ENCODE measurements around the gene RAPGEF4.

Gene RAPGEF4

DNA sequence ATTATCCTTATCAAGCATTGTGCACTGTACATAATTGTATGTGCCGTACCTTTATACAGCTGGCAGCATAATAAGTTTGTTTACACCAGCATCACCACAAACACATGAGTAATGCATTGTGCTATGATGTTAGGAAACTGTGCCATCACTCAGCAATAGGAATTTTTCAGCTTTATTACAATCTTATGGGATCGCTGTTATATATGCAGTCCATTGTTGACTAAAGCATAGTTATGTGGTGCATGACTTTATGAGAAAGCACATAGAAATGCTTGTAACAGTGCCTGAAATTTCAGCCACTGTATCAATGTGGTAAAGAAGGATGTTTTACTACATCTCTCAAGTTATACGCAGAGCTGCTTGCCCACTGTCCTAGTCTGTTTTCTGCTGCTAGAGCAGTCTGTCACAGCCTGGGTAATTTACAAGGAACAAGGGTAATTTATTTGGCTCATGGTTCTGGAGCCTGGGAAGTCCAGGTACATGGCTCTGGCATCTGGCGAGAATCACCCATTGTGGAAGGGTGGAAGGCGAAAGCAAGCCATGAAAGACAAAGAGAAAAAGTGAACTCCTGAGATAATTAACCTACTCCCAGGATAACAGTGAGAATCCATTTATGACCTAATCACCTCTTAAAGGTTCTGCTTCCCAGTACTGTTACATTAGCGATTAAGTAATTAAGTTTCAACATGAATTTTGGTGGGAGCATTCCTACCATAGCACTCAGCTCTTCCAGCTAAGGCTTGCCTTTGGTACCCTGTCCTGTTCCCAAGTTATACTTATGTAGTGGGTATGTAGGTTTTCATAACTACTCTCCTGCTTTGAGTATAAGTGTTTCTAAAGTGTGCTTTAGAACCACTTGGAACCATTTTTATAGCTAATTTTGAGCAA, 344.6 kb downstream of the RAPGEF4 start:
- TF ChIP-seq TAF1 (IDR thresholded peaks at IDR 0.05; ENCODE audit: borderline replicate concordance, insufficient read depth, low read length), result no peak
- no peak for TF ChIP-seq POLR2AphosphoS5 (IDR thresholded peaks at IDR 0.05; ENCODE audit: low read depth, low read length)
- TF ChIP-seq FOXP2 (optimal IDR thresholded peaks at IDR 0.05; ENCODE audit: borderline replicate concordance, extremely low read depth, extremely low read length, insufficient read depth), result no peak
- TF ChIP-seq, protein P1, sequence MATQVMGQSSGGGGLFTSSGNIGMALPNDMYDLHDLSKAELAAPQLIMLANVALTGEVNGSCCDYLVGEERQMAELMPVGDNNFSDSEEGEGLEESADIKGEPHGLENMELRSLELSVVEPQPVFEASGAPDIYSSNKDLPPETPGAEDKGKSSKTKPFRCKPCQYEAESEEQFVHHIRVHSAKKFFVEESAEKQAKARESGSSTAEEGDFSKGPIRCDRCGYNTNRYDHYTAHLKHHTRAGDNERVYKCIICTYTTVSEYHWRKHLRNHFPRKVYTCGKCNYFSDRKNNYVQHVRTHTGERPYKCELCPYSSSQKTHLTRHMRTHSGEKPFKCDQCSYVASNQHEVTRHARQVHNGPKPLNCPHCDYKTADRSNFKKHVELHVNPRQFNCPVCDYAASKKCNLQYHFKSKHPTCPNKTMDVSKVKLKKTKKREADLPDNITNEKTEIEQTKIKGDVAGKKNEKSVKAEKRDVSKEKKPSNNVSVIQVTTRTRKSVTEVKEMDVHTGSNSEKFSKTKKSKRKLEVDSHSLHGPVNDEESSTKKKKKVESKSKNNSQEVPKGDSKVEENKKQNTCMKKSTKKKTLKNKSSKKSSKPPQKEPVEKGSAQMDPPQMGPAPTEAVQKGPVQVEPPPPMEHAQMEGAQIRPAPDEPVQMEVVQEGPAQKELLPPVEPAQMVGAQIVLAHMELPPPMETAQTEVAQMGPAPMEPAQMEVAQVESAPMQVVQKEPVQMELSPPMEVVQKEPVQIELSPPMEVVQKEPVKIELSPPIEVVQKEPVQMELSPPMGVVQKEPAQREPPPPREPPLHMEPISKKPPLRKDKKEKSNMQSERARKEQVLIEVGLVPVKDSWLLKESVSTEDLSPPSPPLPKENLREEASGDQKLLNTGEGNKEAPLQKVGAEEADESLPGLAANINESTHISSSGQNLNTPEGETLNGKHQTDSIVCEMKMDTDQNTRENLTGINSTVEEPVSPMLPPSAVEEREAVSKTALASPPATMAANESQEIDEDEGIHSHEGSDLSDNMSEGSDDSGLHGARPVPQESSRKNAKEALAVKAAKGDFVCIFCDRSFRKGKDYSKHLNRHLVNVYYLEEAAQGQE (IDR thresholded peaks at IDR 0.05; ENCODE audit: insufficient read depth in 1 of 2, low read depth in 2 of 2, low read length in 2 of 2), result no peak
- TF ChIP-seq SIN3A (IDR thresholded peaks at IDR 0.05; ENCODE audit: borderline replicate concordance, insufficient read depth, low read length), result no peak

DNA sequence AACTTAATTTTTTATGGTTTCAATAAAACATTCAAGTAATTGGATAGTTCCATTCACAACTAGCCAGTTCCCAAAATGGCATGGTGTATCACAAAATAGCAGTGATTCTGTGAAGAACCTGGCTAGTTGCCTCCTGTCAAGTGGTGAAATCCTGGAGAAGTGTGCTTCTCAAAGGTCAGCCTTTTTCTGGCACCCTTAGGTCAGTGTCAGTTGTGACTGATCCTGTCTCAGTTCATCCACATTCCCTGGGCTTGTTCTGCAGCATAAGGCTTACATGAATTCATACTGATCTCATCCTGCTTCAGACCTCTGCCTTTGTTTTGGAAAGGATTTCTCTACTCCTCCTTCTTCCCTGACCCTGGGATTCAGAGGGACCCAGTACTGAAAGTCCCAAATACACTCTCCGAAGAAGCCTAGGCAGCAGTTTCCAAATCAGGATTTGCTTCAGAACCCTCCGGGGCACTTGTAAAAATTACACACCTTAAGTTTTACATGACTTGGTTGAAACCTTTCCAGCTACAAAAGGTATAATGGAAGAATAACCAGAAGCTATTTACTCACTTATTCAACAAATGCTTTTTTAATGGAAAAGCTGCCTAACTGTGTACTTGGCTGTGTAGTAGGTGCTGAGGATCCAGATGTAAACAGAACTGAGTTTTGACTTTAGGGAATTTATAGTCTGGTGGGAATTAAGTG, 351.0 kb downstream of the RAPGEF4 start:
- no peak for TF ChIP-seq TAF1 (IDR thresholded peaks at IDR 0.05; ENCODE audit: borderline replicate concordance, insufficient read depth, low read length)
- TF ChIP-seq FOXP2 (optimal IDR thresholded peaks at IDR 0.05; ENCODE audit: borderline replicate concordance, extremely low read depth, extremely low read length, insufficient read depth), result no peak
- TF ChIP-seq, protein P1 (IDR thresholded peaks at IDR 0.05; ENCODE audit: insufficient read depth in 1 of 2, low read depth in 2 of 2, low read length in 2 of 2), result no peak
- no peak for TF ChIP-seq SIN3A (IDR thresholded peaks at IDR 0.05; ENCODE audit: borderline replicate concordance, insufficient read depth, low read length)
- TF ChIP-seq POLR2AphosphoS5 (IDR thresholded peaks at IDR 0.05; ENCODE audit: low read depth, low read length), result no peak

DNA sequence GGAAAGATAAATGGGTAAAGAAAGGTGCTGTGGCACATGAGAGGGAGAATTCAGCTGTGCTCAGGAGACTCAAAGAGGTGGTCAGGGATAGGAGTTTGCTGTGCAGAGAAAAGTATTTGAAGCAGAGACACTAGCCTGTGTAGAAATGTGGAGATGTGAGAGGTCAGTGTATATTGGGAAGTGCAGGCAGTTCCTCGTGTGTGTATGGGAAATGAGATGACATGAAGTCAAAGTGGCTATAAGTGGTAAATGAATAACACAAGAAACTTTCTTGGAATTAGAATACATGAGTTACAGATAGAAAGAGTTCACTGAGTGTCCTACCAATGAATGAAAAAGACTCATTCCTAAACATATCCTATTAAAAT, 351.6 kb downstream of the RAPGEF4 start:
- TF ChIP-seq SIN3A (IDR thresholded peaks at IDR 0.05; ENCODE audit: borderline replicate concordance, insufficient read depth, low read length) (no peak), FOXP2 (optimal IDR thresholded peaks at IDR 0.05; ENCODE audit: borderline replicate concordance, extremely low read depth, extremely low read length, insufficient read depth) (no peak), POLR2AphosphoS5 (IDR thresholded peaks at IDR 0.05; ENCODE audit: low read depth, low read length) (no peak), TAF1 (IDR thresholded peaks at IDR 0.05; ENCODE audit: borderline replicate concordance, insufficient read depth, low read length) (no peak)
- TF ChIP-seq, protein P1 (IDR thresholded peaks at IDR 0.05; ENCODE audit: insufficient read depth in 1 of 2, low read depth in 2 of 2, low read length in 2 of 2), result no peak

DNA sequence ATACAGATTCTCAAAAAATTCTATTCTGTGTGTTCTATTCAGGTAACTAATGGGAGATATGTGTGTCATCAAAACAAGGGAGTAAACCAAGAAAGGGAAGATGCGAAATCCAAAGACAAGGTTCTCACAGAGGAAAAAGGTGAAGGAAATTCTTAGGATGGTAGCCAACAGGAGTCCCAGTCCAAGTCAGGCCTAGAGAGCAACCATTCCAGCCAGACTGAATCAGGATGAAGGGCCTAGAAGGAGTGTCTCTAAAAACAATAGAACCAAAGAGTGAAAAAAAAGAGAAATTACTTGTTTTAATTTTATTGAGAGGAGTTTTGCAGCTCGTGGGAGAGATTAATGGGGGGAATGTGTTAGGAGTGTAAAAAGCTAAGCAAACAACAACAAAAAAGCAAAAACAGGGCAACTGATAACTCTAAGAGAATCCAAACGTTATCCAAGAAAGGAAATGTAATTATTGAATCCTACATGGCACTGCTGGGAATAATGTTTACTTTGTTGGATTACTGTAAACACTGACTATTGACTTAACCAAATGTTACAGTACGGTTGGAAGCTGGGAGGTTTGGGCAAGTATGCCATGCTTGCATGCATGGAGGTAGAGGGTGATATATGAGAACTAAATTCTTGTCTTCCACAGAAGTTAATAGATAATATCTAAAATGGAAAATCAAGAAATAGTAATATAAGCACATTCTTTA, 352.3 kb downstream of the RAPGEF4 start:
- TF ChIP-seq TAF1 (IDR thresholded peaks at IDR 0.05; ENCODE audit: borderline replicate concordance, insufficient read depth, low read length), result no peak
- TF ChIP-seq FOXP2 (optimal IDR thresholded peaks at IDR 0.05; ENCODE audit: borderline replicate concordance, extremely low read depth, extremely low read length, insufficient read depth), result no peak
- no peak for TF ChIP-seq SIN3A (IDR thresholded peaks at IDR 0.05; ENCODE audit: borderline replicate concordance, insufficient read depth, low read length)
- TF ChIP-seq, protein P1 (IDR thresholded peaks at IDR 0.05; ENCODE audit: insufficient read depth in 1 of 2, low read depth in 2 of 2, low read length in 2 of 2), result no peak
- no peak for TF ChIP-seq POLR2AphosphoS5 (IDR thresholded peaks at IDR 0.05; ENCODE audit: low read depth, low read length)
